DND-41 (cell line): ENCODE data around the gene ACTR3C.

Experiments used
- CTCF ChIP-seq: IDR thresholded peaks from 2 replicates; pipeline ENCODE4 v1.5.1; 2012; ENCODE audit warnings: borderline replicate concordance, low read length, moderate library complexity, mild to moderate bottlenecking; ENCODE audit not compliant: poor library complexity, severe bottlenecking; ENCODE audit errors: extremely low read depth
- EZH2 ChIP-seq: IDR thresholded peaks from 3 replicates; pipeline ENCODE4 v1.6.1; 2012; ENCODE audit warnings: borderline replicate concordance, low read depth, mild to moderate bottlenecking, moderate library complexity, low read length, inconsistent platforms; ENCODE audit not compliant: severe bottlenecking

- no peak for TF ChIP-seq CTCF
- no peak for TF ChIP-seq EZH2
These were observed 9.7 kb upstream of the ACTR3C start for GRCh38 chr7:150332852-150333635.
